Measurements from ENCODE around the gene FIG4. TPM values are rescaled to one million over a fixed set of nuclear protein-coding genes. Genes with fewer than 3 reads are reported as not detected.

Gene FIG4
- total RNA-seq, 1 experiment from 2014 or later = 15.7 TPM

DNA sequence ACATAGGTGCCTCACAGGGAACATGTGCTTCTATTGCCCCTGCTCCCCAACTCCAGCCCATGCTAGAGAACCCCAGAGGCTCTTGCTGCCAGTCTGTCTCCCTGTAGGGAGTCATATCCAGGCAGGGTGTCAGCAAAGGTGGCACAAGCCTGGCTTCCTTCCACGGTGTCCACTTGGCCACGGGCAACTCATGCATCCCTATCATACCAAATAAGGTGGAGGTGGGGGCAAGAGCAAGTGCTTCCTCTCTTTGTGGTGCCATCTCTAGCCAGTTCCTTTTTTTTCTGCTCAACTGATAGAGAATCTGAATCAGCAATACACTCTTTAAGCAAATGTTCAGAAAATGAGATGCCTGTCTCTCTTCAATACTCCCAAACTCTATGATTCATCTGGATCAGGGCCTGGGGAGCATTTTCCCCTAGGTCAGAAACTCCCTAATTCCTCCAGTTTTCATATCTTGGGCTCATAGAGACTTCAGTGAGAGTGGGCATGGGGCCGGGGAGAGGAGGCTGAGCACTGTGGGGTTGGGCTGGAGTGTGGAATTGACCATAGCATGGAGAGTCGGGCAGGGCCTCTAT lies 182.0 kb downstream of the FIG4 start:
- CTCF ChIA-PET = no interaction called here

More for the DNA sequence above, 182.0 kb downstream of the FIG4 start:
- ChIA-PET POLR2A (no interaction called here), RAD21 (ENCODE audit: low non-redundant PET in 1 of 2, low total read pairs in 2 of 2, uncharacterized antibody in 2 of 2, unreplicated experiment in 2 of 2) (no interaction called here)
- Histone ChIP-seq H3K4me3 (replicated peaks in 1 of 2; ENCODE audit: low read depth in 1 of 2, low read length in 2 of 2) (no peak overlapping the region), H3K9me2 (ENCODE audit: insufficient read depth) (no peaks in the 10 kb centered on the region), H2AFZ (ENCODE audit: low read depth, low read length, poor library complexity, severe bottlenecking) (no peak overlapping the region), H3K4me2 (ENCODE audit: low read length) (no peak overlapping the region), H3K4me1 (ENCODE audit: control insufficient read depth in 1 of 2, insufficient read depth in 2 of 2, low read length in 2 of 2) (no peaks in the 10 kb centered on the region), H4K20me1 (ENCODE audit: insufficient read depth) (no peaks in the 10 kb centered on the region), H3K27me3 (ENCODE audit: insufficient read depth, low read length) (no peaks in the 10 kb centered on the region), H3K36me3 (ENCODE audit: control insufficient read depth in 1 of 2, insufficient read depth in 2 of 2, low read length in 2 of 2) (no peaks in the 10 kb centered on the region), H3K9me3 (ENCODE audit: control insufficient read depth in 1 of 2, insufficient read depth in 1 of 2, low read depth in 1 of 2, low read length in 2 of 2) (no peaks in the 10 kb centered on the region), H3K9ac (ENCODE audit: low read length) (no peak overlapping the region), H3K79me2 (ENCODE audit: insufficient read depth, low read length) (no peaks in the 10 kb centered on the region), H3K27ac (ENCODE audit: low read depth, low read length) (no peak overlapping the region)
- intact Hi-C loops (cut with micrococcal nuclease) = no loop called here
- DNase-seq (ENCODE audit: low read depth, low spot score) = no peak
- ATAC-seq = no peak
- BruUV-seq (replicated peaks) = no TSS peak
- TF ChIP-seq SP1 (IDR thresholded peaks at IDR 0.05; ENCODE audit: low read depth) (no peak), SRF (IDR thresholded peaks at IDR 0.05; ENCODE audit: low read depth) (no peak), CEBPB (IDR thresholded peaks at IDR 0.05; ENCODE audit: low read depth) (no peak), FOSL1 (IDR thresholded peaks at IDR 0.05; ENCODE audit: low read depth) (no peak), ELF1 (IDR thresholded peaks at IDR 0.05; ENCODE audit: borderline replicate concordance, low read depth) (no peak), EZH2 (IDR thresholded peaks at IDR 0.05) (no peak), SIN3A (IDR thresholded peaks at IDR 0.05; ENCODE audit: low read depth) (no peak), EGR1 (IDR thresholded peaks at IDR 0.05; ENCODE audit: low read depth) (no peak), EZH2phosphoT487 (IDR thresholded peaks at IDR 0.05; ENCODE audit: borderline replicate concordance) (no peak)
- TF ChIP-seq, protein P1, sequence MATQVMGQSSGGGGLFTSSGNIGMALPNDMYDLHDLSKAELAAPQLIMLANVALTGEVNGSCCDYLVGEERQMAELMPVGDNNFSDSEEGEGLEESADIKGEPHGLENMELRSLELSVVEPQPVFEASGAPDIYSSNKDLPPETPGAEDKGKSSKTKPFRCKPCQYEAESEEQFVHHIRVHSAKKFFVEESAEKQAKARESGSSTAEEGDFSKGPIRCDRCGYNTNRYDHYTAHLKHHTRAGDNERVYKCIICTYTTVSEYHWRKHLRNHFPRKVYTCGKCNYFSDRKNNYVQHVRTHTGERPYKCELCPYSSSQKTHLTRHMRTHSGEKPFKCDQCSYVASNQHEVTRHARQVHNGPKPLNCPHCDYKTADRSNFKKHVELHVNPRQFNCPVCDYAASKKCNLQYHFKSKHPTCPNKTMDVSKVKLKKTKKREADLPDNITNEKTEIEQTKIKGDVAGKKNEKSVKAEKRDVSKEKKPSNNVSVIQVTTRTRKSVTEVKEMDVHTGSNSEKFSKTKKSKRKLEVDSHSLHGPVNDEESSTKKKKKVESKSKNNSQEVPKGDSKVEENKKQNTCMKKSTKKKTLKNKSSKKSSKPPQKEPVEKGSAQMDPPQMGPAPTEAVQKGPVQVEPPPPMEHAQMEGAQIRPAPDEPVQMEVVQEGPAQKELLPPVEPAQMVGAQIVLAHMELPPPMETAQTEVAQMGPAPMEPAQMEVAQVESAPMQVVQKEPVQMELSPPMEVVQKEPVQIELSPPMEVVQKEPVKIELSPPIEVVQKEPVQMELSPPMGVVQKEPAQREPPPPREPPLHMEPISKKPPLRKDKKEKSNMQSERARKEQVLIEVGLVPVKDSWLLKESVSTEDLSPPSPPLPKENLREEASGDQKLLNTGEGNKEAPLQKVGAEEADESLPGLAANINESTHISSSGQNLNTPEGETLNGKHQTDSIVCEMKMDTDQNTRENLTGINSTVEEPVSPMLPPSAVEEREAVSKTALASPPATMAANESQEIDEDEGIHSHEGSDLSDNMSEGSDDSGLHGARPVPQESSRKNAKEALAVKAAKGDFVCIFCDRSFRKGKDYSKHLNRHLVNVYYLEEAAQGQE (IDR thresholded peaks at IDR 0.05; ENCODE audit: low read depth) = no peak
- TF ChIP-seq, protein P2, sequence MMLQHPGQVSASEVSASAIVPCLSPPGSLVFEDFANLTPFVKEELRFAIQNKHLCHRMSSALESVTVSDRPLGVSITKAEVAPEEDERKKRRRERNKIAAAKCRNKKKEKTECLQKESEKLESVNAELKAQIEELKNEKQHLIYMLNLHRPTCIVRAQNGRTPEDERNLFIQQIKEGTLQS (IDR thresholded peaks at IDR 0.05) = no peak

Measured in HCT116 (cell line).